Measurements from ENCODE around the gene CACNB1. TPM values are rescaled to one million over a fixed set of nuclear protein-coding genes. Genes with fewer than 3 reads are reported as not detected.

The CACNB1 gene
- total and polyA plus RNA-seq, 9 donors = 2.6 to 17.7 (median 9.2) TPM

GRCh38 chr17:39224778-39225307 lies 27.4 kb upstream of the CACNB1 start:
- Histone ChIP-seq H3K27me3 (no peaks in the 10 kb centered on the region), H3K27ac (no peak overlapping the region), H3K36me3 (no peaks in the 10 kb centered on the region), H3K9me3 (no peaks in the 10 kb centered on the region), H3K4me3 (peak overlapping the region; percentile 42), H3K4me1 (ENCODE audit: insufficient read depth) (peaks cover 2% of the 10 kb centered on the region)
- intact Hi-C loops (cut with DNase I) = loop anchor here in 1 of 4 donors (10.0 kb wide), 1 partner anchor 840 kb away; the partner anchor contains the start of gene THRA
- TF ChIP-seq EP300 (IDR thresholded peaks at IDR 0.05) = no peak
- TF ChIP-seq POLR2A (IDR thresholded peaks at IDR 0.05) = no peak
- TF ChIP-seq, protein P1, sequence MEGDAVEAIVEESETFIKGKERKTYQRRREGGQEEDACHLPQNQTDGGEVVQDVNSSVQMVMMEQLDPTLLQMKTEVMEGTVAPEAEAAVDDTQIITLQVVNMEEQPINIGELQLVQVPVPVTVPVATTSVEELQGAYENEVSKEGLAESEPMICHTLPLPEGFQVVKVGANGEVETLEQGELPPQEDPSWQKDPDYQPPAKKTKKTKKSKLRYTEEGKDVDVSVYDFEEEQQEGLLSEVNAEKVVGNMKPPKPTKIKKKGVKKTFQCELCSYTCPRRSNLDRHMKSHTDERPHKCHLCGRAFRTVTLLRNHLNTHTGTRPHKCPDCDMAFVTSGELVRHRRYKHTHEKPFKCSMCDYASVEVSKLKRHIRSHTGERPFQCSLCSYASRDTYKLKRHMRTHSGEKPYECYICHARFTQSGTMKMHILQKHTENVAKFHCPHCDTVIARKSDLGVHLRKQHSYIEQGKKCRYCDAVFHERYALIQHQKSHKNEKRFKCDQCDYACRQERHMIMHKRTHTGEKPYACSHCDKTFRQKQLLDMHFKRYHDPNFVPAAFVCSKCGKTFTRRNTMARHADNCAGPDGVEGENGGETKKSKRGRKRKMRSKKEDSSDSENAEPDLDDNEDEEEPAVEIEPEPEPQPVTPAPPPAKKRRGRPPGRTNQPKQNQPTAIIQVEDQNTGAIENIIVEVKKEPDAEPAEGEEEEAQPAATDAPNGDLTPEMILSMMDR (IDR thresholded peaks at IDR 0.05) = no peak
- no peak for DNase-seq
- WGBS, 3 donors = 1 to 3% (median 3%) methylated on average over 55 to 68 of the region's 68 CpGs

DNA sequence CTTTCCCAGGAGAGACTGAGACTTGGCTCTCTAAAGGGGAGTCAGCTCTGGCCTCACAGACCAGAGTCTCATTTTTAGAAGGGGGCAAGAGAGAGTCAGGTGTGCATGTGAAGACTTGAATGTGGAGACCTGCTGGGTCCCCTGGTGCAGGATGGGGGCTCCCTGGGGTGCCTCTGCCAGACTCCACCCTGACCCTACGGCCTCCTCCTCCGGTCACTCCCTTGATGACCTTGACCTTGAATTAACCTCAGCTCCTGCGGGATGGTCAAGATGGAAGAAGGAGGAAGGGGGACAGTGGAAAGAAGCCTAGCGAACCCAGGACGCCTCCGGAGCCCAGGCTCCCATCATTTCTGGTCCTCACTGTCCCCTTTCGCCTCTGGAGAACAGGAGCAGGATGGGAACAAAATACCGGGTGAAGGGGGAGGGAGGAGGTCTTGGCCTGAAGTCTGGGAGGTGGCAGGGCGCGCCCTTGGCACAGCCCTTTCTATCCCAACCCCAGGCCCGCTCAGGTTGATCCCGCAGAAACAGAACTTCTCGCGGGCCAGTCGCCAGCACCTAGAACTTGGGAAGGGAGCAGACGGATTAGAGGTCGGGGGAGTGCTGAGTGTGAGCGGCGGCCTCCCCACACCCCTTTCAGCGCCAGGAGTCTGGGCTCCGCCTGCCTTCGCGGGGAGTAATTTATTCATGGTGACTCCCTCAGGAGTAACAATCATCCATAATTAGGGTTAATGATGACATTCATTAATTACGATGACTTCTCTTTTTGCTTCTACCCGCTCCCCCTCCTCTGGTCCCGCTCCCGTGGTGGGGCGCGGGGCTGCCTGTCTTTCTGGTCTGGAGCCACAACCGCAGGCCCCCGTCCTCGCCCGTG lies 26.7 kb upstream of the CACNB1 start:
- Histone ChIP-seq H3K27ac (no peak overlapping the region), H3K4me1 (ENCODE audit: insufficient read depth) (peaks cover 2% of the 10 kb centered on the region), H3K27me3 (no peaks in the 10 kb centered on the region), H3K9me3 (no peaks in the 10 kb centered on the region), H3K4me3 (no peak overlapping the region), H3K36me3 (no peaks in the 10 kb centered on the region)
- 30 to 36% (median 34%) methylated on average over 33 of the region's 33 CpGs for WGBS, 3 donors
- TF ChIP-seq POLR2A (IDR thresholded peaks at IDR 0.05) = no peak
- TF ChIP-seq EP300 (IDR thresholded peaks at IDR 0.05) = no peak
- TF ChIP-seq, protein P1 (IDR thresholded peaks at IDR 0.05) = no peak
- no peak for DNase-seq
- intact Hi-C loops (cut with DNase I) = loop anchor here in 1 of 4 donors (10.0 kb wide), 1 partner anchor 841 kb away; the partner anchor contains the start of gene THRA

- Histone ChIP-seq H3K4me1 (ENCODE audit: insufficient read depth) (peaks cover 2% of the 10 kb centered on the region), H3K27me3 (no peaks in the 10 kb centered on the region), H3K36me3 (no peaks in the 10 kb centered on the region), H3K27ac (no peak overlapping the region), H3K4me3 (no peak overlapping the region), H3K9me3 (no peaks in the 10 kb centered on the region)
- 83 to 84% (median 84%) methylated on average over 9 of the region's 9 CpGs for WGBS, 3 donors
- no peak for TF ChIP-seq EP300 (IDR thresholded peaks at IDR 0.05)
- TF ChIP-seq, protein P1 (IDR thresholded peaks at IDR 0.05) = no peak
- no peak for DNase-seq
- intact Hi-C loops (cut with DNase I) = loop anchor here in 1 of 4 donors (10.0 kb wide), 1 partner anchor 842 kb away; the partner anchor contains the start of gene THRA
These were observed 25.7 kb upstream of the CACNB1 start for GRCh38 chr17:39222866-39223834.

GRCh38 chr17:39222151-39222550 lies 24.7 kb upstream of the CACNB1 start:
- no peaks in the 10 kb centered on the region for H3K36me3 ChIP-seq
- DNase-seq = no peak
- H3K9me3 ChIP-seq = no peaks in the 10 kb centered on the region
- H3K4me3 ChIP-seq = no peak overlapping the region
- no peaks in the 10 kb centered on the region for H3K27me3 ChIP-seq
- no peak for TF ChIP-seq POLR2A (IDR thresholded peaks at IDR 0.05)
- TF ChIP-seq, protein P1 (IDR thresholded peaks at IDR 0.05) = no peak
- no peak for TF ChIP-seq EP300 (IDR thresholded peaks at IDR 0.05)
- peaks cover 2% of the 10 kb centered on the region for H3K4me1 ChIP-seq (ENCODE audit: insufficient read depth)
- H3K27ac ChIP-seq = no peak overlapping the region
- intact Hi-C loops (cut with DNase I) = loop anchor here in 1 of 4 donors (10.0 kb wide), 1 partner anchor 843 kb away; the partner anchor contains the start of gene THRA
- 85 to 95% (median 86%) methylated on average over 7 of the region's 7 CpGs for WGBS, 3 donors

Data from ovary (tissue), 9 donors.